ENCODE data around the gene CALML6. TPM values are rescaled to one million over a fixed set of nuclear protein-coding genes. Genes with fewer than 3 reads are reported as not detected.

CALML6 gene
- total RNA-seq, 1 experiment from 2014 or later = 1.5 TPM

DNA sequence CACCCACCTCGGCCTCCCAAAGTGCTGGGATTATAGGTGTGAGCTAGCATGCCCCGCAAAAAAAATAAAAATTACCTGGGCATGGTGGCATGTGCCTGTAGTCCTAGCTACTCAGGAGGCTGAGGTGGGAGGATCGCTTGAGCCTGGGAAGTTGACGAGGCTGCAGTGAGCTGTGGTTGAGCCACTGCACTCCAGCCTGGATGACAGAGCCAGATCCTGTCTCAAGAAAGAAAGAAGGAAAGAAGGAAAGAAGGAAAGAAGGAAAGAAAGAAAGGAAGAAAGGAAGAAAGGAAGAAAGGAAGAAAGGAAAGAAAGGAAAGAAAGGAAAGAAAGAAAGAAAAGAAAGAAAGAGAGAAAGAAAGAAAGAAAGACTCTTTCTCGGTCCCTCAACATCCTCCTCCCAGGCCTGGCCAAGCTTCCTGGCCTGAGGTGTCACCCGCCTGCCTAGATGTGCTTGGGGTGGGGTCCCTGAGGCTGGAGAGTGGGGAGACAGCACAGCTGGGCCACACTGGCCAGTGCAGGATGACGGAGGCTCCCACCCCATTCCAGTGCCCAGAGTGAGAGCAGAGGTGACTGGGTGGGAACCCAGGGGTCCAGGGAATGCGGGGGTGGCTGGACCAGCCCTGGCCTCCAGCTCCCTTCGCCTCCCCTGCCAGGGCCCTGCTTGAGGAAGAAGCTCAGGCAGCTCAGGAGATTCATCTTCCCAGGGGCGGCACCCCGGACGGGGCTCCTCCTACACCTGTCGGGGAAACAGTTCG is 14.0 kb upstream of the CALML6 start:
- POLR2A ChIA-PET = interaction anchor here (0.9 kb wide), 1 partner anchor 15 kb away, joined by 5 read pairs; no protein-coding TSS in a partner anchor
- BruUV-seq (replicated peaks) = no TSS peak
- Histone ChIP-seq H3K27me3 (ENCODE audit: control insufficient read depth, insufficient read depth, low read length) (no peaks in the 10 kb centered on the region), H3K27ac (ENCODE audit: low read length) (no peak overlapping the region), H3K36me3 (ENCODE audit: control insufficient read depth, insufficient read depth, low read length) (no peaks in the 10 kb centered on the region), H3K4me3 (ENCODE audit: low read depth in 2 of 2, low read length in 2 of 2) (no peak overlapping the region), H3K9me3 (ENCODE audit: control insufficient read depth, insufficient read depth, low read depth, low read length) (no peaks in the 10 kb centered on the region), H3K4me1 (ENCODE audit: control insufficient read depth, insufficient read depth, low read length) (peaks cover 5% of the 10 kb centered on the region; the same call in 1 of the 2 replicates)
- ATAC-seq (no peak), DNase-seq (ENCODE audit: low read depth, low spot score) (no peak)
- CTCF ChIA-PET = interaction anchor here (0.5 kb wide), 1 partner anchor 191 kb away, joined by 7 read pairs; no protein-coding TSS in a partner anchor
- in situ Hi-C loops (cut with HindIII; ENCODE audit: low pct_unique_long_range_greater_than_20kb, low sequenced_read_pairs) = no loop called here
- intact Hi-C loops (cut with micrococcal nuclease; ENCODE audit: unreplicated experiment) = no loop called here
- TF ChIP-seq, protein P1, sequence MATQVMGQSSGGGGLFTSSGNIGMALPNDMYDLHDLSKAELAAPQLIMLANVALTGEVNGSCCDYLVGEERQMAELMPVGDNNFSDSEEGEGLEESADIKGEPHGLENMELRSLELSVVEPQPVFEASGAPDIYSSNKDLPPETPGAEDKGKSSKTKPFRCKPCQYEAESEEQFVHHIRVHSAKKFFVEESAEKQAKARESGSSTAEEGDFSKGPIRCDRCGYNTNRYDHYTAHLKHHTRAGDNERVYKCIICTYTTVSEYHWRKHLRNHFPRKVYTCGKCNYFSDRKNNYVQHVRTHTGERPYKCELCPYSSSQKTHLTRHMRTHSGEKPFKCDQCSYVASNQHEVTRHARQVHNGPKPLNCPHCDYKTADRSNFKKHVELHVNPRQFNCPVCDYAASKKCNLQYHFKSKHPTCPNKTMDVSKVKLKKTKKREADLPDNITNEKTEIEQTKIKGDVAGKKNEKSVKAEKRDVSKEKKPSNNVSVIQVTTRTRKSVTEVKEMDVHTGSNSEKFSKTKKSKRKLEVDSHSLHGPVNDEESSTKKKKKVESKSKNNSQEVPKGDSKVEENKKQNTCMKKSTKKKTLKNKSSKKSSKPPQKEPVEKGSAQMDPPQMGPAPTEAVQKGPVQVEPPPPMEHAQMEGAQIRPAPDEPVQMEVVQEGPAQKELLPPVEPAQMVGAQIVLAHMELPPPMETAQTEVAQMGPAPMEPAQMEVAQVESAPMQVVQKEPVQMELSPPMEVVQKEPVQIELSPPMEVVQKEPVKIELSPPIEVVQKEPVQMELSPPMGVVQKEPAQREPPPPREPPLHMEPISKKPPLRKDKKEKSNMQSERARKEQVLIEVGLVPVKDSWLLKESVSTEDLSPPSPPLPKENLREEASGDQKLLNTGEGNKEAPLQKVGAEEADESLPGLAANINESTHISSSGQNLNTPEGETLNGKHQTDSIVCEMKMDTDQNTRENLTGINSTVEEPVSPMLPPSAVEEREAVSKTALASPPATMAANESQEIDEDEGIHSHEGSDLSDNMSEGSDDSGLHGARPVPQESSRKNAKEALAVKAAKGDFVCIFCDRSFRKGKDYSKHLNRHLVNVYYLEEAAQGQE (IDR thresholded peaks at IDR 0.05; ENCODE audit: insufficient read depth in 1 of 2, low read depth in 2 of 2, low read length in 1 of 2) = no peak
- TF ChIP-seq, protein P2, sequence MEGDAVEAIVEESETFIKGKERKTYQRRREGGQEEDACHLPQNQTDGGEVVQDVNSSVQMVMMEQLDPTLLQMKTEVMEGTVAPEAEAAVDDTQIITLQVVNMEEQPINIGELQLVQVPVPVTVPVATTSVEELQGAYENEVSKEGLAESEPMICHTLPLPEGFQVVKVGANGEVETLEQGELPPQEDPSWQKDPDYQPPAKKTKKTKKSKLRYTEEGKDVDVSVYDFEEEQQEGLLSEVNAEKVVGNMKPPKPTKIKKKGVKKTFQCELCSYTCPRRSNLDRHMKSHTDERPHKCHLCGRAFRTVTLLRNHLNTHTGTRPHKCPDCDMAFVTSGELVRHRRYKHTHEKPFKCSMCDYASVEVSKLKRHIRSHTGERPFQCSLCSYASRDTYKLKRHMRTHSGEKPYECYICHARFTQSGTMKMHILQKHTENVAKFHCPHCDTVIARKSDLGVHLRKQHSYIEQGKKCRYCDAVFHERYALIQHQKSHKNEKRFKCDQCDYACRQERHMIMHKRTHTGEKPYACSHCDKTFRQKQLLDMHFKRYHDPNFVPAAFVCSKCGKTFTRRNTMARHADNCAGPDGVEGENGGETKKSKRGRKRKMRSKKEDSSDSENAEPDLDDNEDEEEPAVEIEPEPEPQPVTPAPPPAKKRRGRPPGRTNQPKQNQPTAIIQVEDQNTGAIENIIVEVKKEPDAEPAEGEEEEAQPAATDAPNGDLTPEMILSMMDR (IDR thresholded peaks at IDR 0.05) = no peak
- no peak for TF ChIP-seq SIN3A (IDR thresholded peaks at IDR 0.05; ENCODE audit: borderline replicate concordance, insufficient read depth, low read depth, low read length)
- no peak for TF ChIP-seq POLR2AphosphoS5 (IDR thresholded peaks at IDR 0.05; ENCODE audit: low read depth, low read length)
- TF ChIP-seq TCF7L2 (IDR thresholded peaks at IDR 0.05; ENCODE audit: low read depth, low read length) = no peak

DNA sequence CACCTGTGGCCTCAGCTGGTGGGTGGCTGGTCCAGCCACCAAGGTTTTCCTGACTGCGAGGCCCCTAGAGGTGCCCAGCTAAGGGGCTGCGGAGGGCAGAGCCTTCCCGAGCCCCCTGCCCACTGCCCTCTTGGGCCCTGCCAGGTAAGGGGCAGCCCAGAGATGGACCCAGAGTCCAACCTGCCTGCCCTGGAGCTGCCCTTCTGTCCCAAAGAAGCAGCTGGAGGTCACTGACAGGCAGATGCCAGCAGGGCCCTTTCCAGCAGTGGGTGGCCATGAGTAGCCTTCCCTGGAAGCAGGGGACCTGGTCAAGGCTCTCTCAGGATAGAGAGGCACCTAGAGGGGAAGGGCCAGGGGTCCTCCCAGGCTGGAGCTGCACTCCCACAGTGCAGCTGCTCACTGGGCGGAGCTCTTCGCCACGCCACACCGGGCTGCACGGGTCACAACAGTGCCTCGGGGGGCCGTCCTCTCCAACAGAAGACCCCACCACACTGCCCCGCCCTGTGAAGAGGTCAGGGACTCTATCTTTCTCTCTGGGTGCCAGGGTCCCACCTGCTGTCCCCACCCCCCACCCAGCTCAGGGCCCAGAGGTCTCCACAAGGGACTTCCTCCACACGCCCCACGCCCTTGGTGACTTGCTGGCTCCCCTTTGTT is 13.3 kb upstream of the CALML6 start:
- intact Hi-C loops (cut with micrococcal nuclease; ENCODE audit: unreplicated experiment) = no loop called here
- Histone ChIP-seq H3K27ac (ENCODE audit: low read length) (no peak overlapping the region), H3K36me3 (ENCODE audit: control insufficient read depth, insufficient read depth, low read length) (no peaks in the 10 kb centered on the region), H3K27me3 (ENCODE audit: control insufficient read depth, insufficient read depth, low read length) (no peaks in the 10 kb centered on the region), H3K4me3 (ENCODE audit: low read depth in 2 of 2, low read length in 2 of 2) (no peak overlapping the region), H3K4me1 (ENCODE audit: control insufficient read depth, insufficient read depth, low read length) (peaks cover 9% of the 10 kb centered on the region), H3K9me3 (ENCODE audit: control insufficient read depth, insufficient read depth, low read depth, low read length) (no peaks in the 10 kb centered on the region)
- in situ Hi-C loops (cut with HindIII; ENCODE audit: low pct_unique_long_range_greater_than_20kb, low sequenced_read_pairs) = no loop called here
- POLR2A ChIA-PET = interaction anchor here (0.9 kb wide), 1 partner anchor 16 kb away, joined by 5 read pairs; no protein-coding TSS in a partner anchor
- CTCF ChIA-PET = interaction anchor here (0.5 kb wide), 1 partner anchor 191 kb away, joined by 7 read pairs; no protein-coding TSS in a partner anchor
- no TSS peak for BruUV-seq (replicated peaks)
- TF ChIP-seq TCF7L2 (IDR thresholded peaks at IDR 0.05; ENCODE audit: low read depth, low read length) = no peak
- TF ChIP-seq, protein P2 (IDR thresholded peaks at IDR 0.05) = no peak
- TF ChIP-seq, protein P1 (IDR thresholded peaks at IDR 0.05; ENCODE audit: insufficient read depth in 1 of 2, low read depth in 2 of 2, low read length in 1 of 2) = no peak
- no peak for TF ChIP-seq SIN3A (IDR thresholded peaks at IDR 0.05; ENCODE audit: borderline replicate concordance, insufficient read depth, low read depth, low read length)
- TF ChIP-seq POLR2AphosphoS5 (IDR thresholded peaks at IDR 0.05; ENCODE audit: low read depth, low read length) = no peak
- 0 out of 2 replicates have a peak, but pooled peaks have one; percentile 10 for ATAC-seq
- no peak for DNase-seq (ENCODE audit: low read depth, low spot score)
